Measurements from ENCODE around the gene LAMP1.
"Not testable (repeated sequence)": the region's sequence is repeated elsewhere in the genome, so short reads cannot be mapped to it uniquely, and the experiment has no call there.

The LAMP1 gene

GRCh38 chr13:113296823-113297369 lies at the start of gene LAMP1:
LAMP1 (plus strand) TSS chr13:113297239; CDS start chr13:113297435, 196 bp downstream.
- DNase-seq (ENCODE audit: low spot score) = peak; percentile 92

GRCh38 chr13:113252516-113253095 lies 44.4 kb upstream of the LAMP1 start:
- no peak for TF ChIP-seq CTCF (IDR thresholded peaks at IDR 0.05; ENCODE audit: poor library complexity, severe bottlenecking)
- H3K36me3 ChIP-seq (ENCODE audit: low read depth) = peaks cover 94% of the 10 kb centered on the region
- no peaks in the 10 kb centered on the region for H3K9me3 ChIP-seq (ENCODE audit: severe bottlenecking)
- H3K4me3 ChIP-seq (ENCODE audit: severe bottlenecking) = no peak overlapping the region
- ATAC-seq (ENCODE audit: low read depth) (no peak), DNase-seq (ENCODE audit: low spot score) (no peak)
- no peaks in the 10 kb centered on the region for H3K27me3 ChIP-seq (ENCODE audit: insufficient read depth, poor library complexity, severe bottlenecking)
- H3K27ac ChIP-seq (ENCODE audit: poor library complexity, severe bottlenecking) = no peak overlapping the region
- no peaks in the 10 kb centered on the region for H3K4me1 ChIP-seq (ENCODE audit: insufficient read depth, poor library complexity, severe bottlenecking)

More at GRCh38 chr13:113296823-113297369, at the start of gene LAMP1:
- ATAC-seq (ENCODE audit: low read depth) = peak; percentile 74
- no peak for TF ChIP-seq CTCF (IDR thresholded peaks at IDR 0.05; ENCODE audit: poor library complexity, severe bottlenecking)
- H3K4me3 ChIP-seq (ENCODE audit: severe bottlenecking) = peak within 1 kb of the TSS; percentile 86
- H3K27ac ChIP-seq (ENCODE audit: poor library complexity, severe bottlenecking) = peak within 1 kb of the TSS; percentile 45
- H3K36me3 ChIP-seq (ENCODE audit: low read depth) = no peaks in the 10 kb centered on the region
- H3K4me1 ChIP-seq (ENCODE audit: insufficient read depth, poor library complexity, severe bottlenecking) = peaks cover 7% of the 10 kb centered on the region
- H3K9me3 ChIP-seq (ENCODE audit: severe bottlenecking) = no peaks in the 10 kb centered on the region
- H3K27me3 ChIP-seq (ENCODE audit: insufficient read depth, poor library complexity, severe bottlenecking) = no peaks in the 10 kb centered on the region

GRCh38 chr13:113257908-113258307 lies 39.1 kb upstream of the LAMP1 start:
- H3K4me1 ChIP-seq (ENCODE audit: insufficient read depth, poor library complexity, severe bottlenecking); DNase-seq (ENCODE audit: low spot score); H3K27ac ChIP-seq (ENCODE audit: poor library complexity, severe bottlenecking); ATAC-seq (ENCODE audit: low read depth); H3K9me3 ChIP-seq (ENCODE audit: severe bottlenecking); H3K4me3 ChIP-seq (ENCODE audit: severe bottlenecking); H3K27me3 ChIP-seq (ENCODE audit: insufficient read depth, poor library complexity, severe bottlenecking): not testable (repeated sequence)
- peaks cover 81% of the 10 kb centered on the region for H3K36me3 ChIP-seq (ENCODE audit: low read depth)

GRCh38 chr13:113258321-113259054 lies 38.6 kb upstream of the LAMP1 start:
- Histone ChIP-seq H3K4me1 (ENCODE audit: insufficient read depth, poor library complexity, severe bottlenecking) (no peaks in the 10 kb centered on the region), H3K4me3 (ENCODE audit: severe bottlenecking) (no peak overlapping the region), H3K36me3 (ENCODE audit: low read depth) (peaks cover 79% of the 10 kb centered on the region), H3K27me3 (ENCODE audit: insufficient read depth, poor library complexity, severe bottlenecking) (no peaks in the 10 kb centered on the region), H3K9me3 (ENCODE audit: severe bottlenecking) (no peaks in the 10 kb centered on the region), H3K27ac (ENCODE audit: poor library complexity, severe bottlenecking) (no peak overlapping the region)
- no peak for DNase-seq (ENCODE audit: low spot score)
- no peak for TF ChIP-seq CTCF (IDR thresholded peaks at IDR 0.05; ENCODE audit: poor library complexity, severe bottlenecking)
- ATAC-seq (ENCODE audit: low read depth) = no peak

GRCh38 chr13:113260996-113261395 lies 36.0 kb upstream of the LAMP1 start:
- no peak for TF ChIP-seq CTCF (IDR thresholded peaks at IDR 0.05; ENCODE audit: poor library complexity, severe bottlenecking)
- no peaks in the 10 kb centered on the region for H3K27me3 ChIP-seq (ENCODE audit: insufficient read depth, poor library complexity, severe bottlenecking)
- ATAC-seq (ENCODE audit: low read depth) (no peak), DNase-seq (ENCODE audit: low spot score) (no peak)
- H3K27ac ChIP-seq (ENCODE audit: poor library complexity, severe bottlenecking) = no peak overlapping the region
- no peaks in the 10 kb centered on the region for H3K9me3 ChIP-seq (ENCODE audit: severe bottlenecking)
- peaks cover 76% of the 10 kb centered on the region for H3K36me3 ChIP-seq (ENCODE audit: low read depth)
- no peaks in the 10 kb centered on the region for H3K4me1 ChIP-seq (ENCODE audit: insufficient read depth, poor library complexity, severe bottlenecking)
- no peak overlapping the region for H3K4me3 ChIP-seq (ENCODE audit: severe bottlenecking)

GRCh38 chr13:113263016-113263415 lies 34.0 kb upstream of the LAMP1 start:
- peaks cover 64% of the 10 kb centered on the region for H3K36me3 ChIP-seq (ENCODE audit: low read depth)
- H3K27ac ChIP-seq (ENCODE audit: poor library complexity, severe bottlenecking); H3K4me1 ChIP-seq (ENCODE audit: insufficient read depth, poor library complexity, severe bottlenecking); DNase-seq (ENCODE audit: low spot score); ATAC-seq (ENCODE audit: low read depth); H3K4me3 ChIP-seq (ENCODE audit: severe bottlenecking); H3K27me3 ChIP-seq (ENCODE audit: insufficient read depth, poor library complexity, severe bottlenecking); H3K9me3 ChIP-seq (ENCODE audit: severe bottlenecking): not testable (repeated sequence)
